T-helper 1 cell treated with Interleukin-12 subunit alpha and Interleukin-12 subunit beta and Interleukin-4 antibody, amounts not matched to agents 30 μg/mL and 1 μg/mL, for 36 hours (primary cell): ENCODE results near the gene CNKSR1.

ENCODE experiments used
- H3K27ac Mint-ChIP-seq: one replicate; pipeline ENCODE4 v1.8.0; 2021; ENCODE audit warnings: mild to moderate bottlenecking, mixed read lengths
- H3K27me3 Mint-ChIP-seq: one replicate; pipeline ENCODE4 v1.8.0; 2021; ENCODE audit warnings: low read depth, mixed read lengths
- H3K36me3 Mint-ChIP-seq: one replicate; pipeline ENCODE4 v1.8.0; 2021; ENCODE audit warnings: low read depth, mixed read lengths
- H3K4me1 Mint-ChIP-seq: one replicate; pipeline ENCODE4 v1.8.0; 2021; ENCODE audit warnings: low read depth, mixed read lengths
- H3K4me3 Mint-ChIP-seq: one replicate; pipeline ENCODE4 v1.8.0; 2021; ENCODE audit warnings: mild to moderate bottlenecking, moderate library complexity, mixed read lengths
- H3K9me3 Mint-ChIP-seq: one replicate; pipeline ENCODE4 v1.8.0; 2021; ENCODE audit warnings: mixed read lengths

Gene CNKSR1

GRCh38 chr1:26166719-26167281 lies 10.5 kb upstream of the CNKSR1 start:
- H3K9me3 Mint-ChIP-seq: no peaks in the 10 kb centered on the region
- H3K4me1 Mint-ChIP-seq: peaks cover 37% of the 10 kb centered on the region
- H3K27ac Mint-ChIP-seq: no peak overlapping the region
- H3K27me3 Mint-ChIP-seq: peaks cover 50% of the 10 kb centered on the region
- H3K4me3 Mint-ChIP-seq: no peak overlapping the region
- H3K36me3 Mint-ChIP-seq: no peaks in the 10 kb centered on the region

GRCh38 chr1:26168410-26169197 lies 8.7 kb upstream of the CNKSR1 start, which contains the start of gene C1orf232:
Gene C1orf232, minus strand, starts transcription at chr1:26168963. Its CDS starts 464 bp downstream, at chr1:26168499.
- Mint-ChIP-seq H3K9me3 (no peaks in the 10 kb centered on the region), H3K4me1 (peaks cover 35% of the 10 kb centered on the region), H3K36me3 (no peaks in the 10 kb centered on the region), H3K4me3 (peak within 1 kb of the TSS; percentile 84), H3K27ac (peak within 1 kb of the TSS; percentile 83), H3K27me3 (peaks cover 33% of the 10 kb centered on the region)

DNA sequence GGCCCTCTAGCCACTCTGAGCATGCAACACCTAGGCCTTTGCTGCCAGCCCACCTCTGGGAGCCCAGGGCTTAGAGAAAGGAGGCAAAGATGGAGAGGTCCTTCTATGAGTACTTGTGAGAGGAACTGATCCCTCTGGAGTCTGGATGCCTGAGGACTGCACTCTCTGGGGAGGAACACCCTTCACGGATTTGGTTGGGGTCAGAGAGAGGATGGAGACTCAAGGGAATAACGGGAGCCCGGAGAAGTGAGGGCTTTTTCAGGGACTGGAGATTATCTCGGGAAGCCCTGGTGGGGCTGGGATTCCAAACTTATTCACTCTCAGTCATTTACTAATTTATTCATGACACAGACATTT lies 8.1 kb upstream of the CNKSR1 start:
- Mint-ChIP-seq H3K36me3 (no peaks in the 10 kb centered on the region), H3K27ac (peak overlapping the region; percentile 45), H3K9me3 (no peaks in the 10 kb centered on the region), H3K4me3 (peak overlapping the region; percentile 84), H3K27me3 (peaks cover 29% of the 10 kb centered on the region), H3K4me1 (peaks cover 31% of the 10 kb centered on the region)

GRCh38 chr1:26169669-26170471 lies 7.4 kb upstream of the CNKSR1 start, which contains the start of gene ZNF593:
Gene ZNF593, plus strand, starts transcription at chr1:26169908. Its CDS starts 76 bp downstream, at chr1:26169984.
- peaks cover 25% of the 10 kb centered on the region for H3K27me3 Mint-ChIP-seq
- H3K9me3 Mint-ChIP-seq: no peaks in the 10 kb centered on the region
- no peaks in the 10 kb centered on the region for H3K36me3 Mint-ChIP-seq
- peak within 1 kb of the TSS; percentile 83 for H3K27ac Mint-ChIP-seq
- peak within 1 kb of the TSS; percentile 84 for H3K4me3 Mint-ChIP-seq
- H3K4me1 Mint-ChIP-seq: peaks cover 29% of the 10 kb centered on the region

- no peaks in the 10 kb centered on the region for H3K36me3 Mint-ChIP-seq
- H3K27me3 Mint-ChIP-seq: peaks cover 19% of the 10 kb centered on the region
- peak overlapping the region; percentile 57 for H3K27ac Mint-ChIP-seq
- no peaks in the 10 kb centered on the region for H3K9me3 Mint-ChIP-seq
- H3K4me3 Mint-ChIP-seq: peak overlapping the region; percentile 84
- peaks cover 24% of the 10 kb centered on the region for H3K4me1 Mint-ChIP-seq
Measured at GRCh38 chr1:26170472-26170821, 6.8 kb upstream of the CNKSR1 start.

- H3K27me3 Mint-ChIP-seq: peaks cover 12% of the 10 kb centered on the region
- H3K4me3 Mint-ChIP-seq: peak within 1 kb of the TSS; percentile 84
- H3K4me1 Mint-ChIP-seq: peaks cover 20% of the 10 kb centered on the region
- H3K36me3 Mint-ChIP-seq: no peaks in the 10 kb centered on the region
- H3K27ac Mint-ChIP-seq: no peak within 1 kb of the TSS
- no peaks in the 10 kb centered on the region for H3K9me3 Mint-ChIP-seq
Measured at GRCh38 chr1:26171084-26172072, 5.9 kb upstream of the CNKSR1 start, which contains the start of gene ZNF593OS. Gene ZNF593OS, minus strand, starts transcription at chr1:26171832. Its CDS starts 171 bp downstream, at chr1:26171661.

DNA sequence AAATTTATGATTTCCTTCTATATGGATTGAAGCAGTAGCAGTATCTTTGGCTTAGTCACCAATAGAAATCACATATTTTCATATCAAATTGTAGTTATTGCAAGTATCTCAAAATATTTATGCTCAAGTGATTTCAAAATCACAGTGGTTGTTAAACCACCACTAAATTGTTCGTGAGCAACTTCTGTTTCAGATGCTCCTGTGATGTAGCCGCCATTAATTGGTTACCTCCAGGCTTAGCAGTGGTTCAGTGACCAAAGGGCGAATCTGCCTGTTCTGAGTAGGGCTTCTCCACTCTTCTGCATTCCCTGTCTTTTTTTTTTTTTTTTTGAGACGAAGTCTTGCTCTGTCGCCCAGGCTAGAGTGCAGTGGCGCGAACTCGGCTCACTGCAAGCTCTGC lies 1.9 kb upstream of the CNKSR1 start:
- Mint-ChIP-seq H3K27ac (no peak overlapping the region), H3K27me3 (no peaks in the 10 kb centered on the region), H3K4me1 (peaks cover 11% of the 10 kb centered on the region), H3K36me3 (no peaks in the 10 kb centered on the region), H3K4me3 (no peak overlapping the region), H3K9me3 (no peaks in the 10 kb centered on the region)

DNA sequence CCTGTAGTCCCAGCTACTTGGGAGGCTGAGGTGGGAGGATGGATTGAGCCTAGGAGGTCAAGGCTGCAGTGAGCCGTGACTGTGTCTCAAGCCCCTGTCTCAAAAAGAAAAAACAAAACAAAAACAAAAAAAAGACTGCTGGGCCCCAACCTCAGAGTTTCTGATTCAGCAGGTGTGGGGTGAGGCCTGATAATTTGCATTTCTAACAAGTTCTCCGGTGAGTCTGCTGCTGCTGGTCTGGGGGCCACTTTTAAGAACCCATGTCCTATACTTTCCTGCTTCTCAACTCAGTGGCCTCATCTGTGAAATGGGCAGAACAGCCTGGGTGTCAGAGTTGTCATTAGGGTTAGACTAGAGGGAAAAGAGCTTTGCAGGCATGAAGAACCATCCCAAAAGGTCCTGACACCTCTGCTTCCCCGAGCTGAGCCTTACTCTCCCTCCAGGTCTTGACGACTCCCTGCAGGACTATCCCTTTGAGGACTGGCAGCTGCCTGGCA lies 2.8 kb downstream of the CNKSR1 start:
- Mint-ChIP-seq H3K4me3 (no peak overlapping the region), H3K4me1 (peaks cover 2% of the 10 kb centered on the region), H3K27me3 (no peaks in the 10 kb centered on the region), H3K9me3 (no peaks in the 10 kb centered on the region), H3K36me3 (no peaks in the 10 kb centered on the region), H3K27ac (no peak overlapping the region)

- Mint-ChIP-seq H3K27ac (no peak overlapping the region), H3K4me1 (peaks cover 2% of the 10 kb centered on the region), H3K27me3 (no peaks in the 10 kb centered on the region), H3K9me3 (no peaks in the 10 kb centered on the region), H3K4me3 (no peak overlapping the region), H3K36me3 (no peaks in the 10 kb centered on the region)
Measured at GRCh38 chr1:26181586-26182382, 4.5 kb downstream of the CNKSR1 start.

- H3K27ac Mint-ChIP-seq: no peak overlapping the region
- H3K4me3 Mint-ChIP-seq: no peak overlapping the region
Measured at GRCh38 chr1:26182383-26182696, 5.0 kb downstream of the CNKSR1 start.

DNA sequence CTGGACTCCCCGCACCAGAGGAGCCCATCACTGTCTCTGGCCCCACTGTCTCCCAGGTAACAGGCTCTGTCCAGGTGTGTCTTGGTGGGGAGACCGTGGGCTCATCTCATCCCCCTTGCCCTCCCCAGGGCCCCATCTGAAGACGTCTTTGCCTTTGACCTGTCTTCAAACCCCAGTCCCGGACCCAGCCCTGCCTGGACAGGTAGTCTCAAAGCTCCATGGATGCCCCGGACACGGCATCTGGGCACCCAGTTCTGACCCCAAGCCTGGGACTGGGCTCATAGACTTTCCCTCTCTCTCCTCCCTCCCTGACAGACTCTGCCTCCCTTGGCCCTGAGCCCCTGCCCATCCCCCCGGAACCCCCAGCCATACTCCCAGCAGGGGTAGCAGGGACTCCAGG lies 6.8 kb downstream of the CNKSR1 start:
- H3K27ac Mint-ChIP-seq: no peak overlapping the region
- no peaks in the 10 kb centered on the region for H3K36me3 Mint-ChIP-seq
- H3K4me1 Mint-ChIP-seq: no peaks in the 10 kb centered on the region
- H3K27me3 Mint-ChIP-seq: no peaks in the 10 kb centered on the region
- H3K4me3 Mint-ChIP-seq: no peak overlapping the region
- H3K9me3 Mint-ChIP-seq: no peaks in the 10 kb centered on the region

More at GRCh38 chr1:26182383-26182696, 5.0 kb downstream of the CNKSR1 start:
- Mint-ChIP-seq H3K9me3 (no peaks in the 10 kb centered on the region), H3K27me3 (no peaks in the 10 kb centered on the region), H3K4me1 (peaks cover 2% of the 10 kb centered on the region), H3K36me3 (no peaks in the 10 kb centered on the region)

DNA sequence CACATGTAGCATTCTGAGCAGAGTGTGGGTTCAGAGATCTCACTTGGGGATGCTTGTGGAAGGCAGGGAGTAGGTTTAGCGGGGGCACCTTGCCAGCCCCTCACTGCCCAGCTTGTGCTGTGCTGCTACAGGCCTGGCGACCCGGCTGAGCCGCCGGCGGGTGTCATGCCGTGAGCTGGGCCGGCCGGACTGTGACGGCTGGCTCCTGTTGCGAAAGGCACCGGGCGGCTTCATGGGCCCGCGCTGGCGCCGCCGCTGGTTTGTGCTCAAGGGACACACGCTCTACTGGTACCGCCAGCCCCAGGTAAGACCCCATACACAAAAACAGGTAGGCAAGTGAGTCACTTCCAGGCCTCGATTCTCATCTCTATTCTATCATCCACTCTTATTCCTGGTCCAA lies 7.6 kb downstream of the CNKSR1 start:
- H3K27me3 Mint-ChIP-seq: no peaks in the 10 kb centered on the region
- H3K4me3 Mint-ChIP-seq: no peak overlapping the region
- no peak overlapping the region for H3K27ac Mint-ChIP-seq
- H3K4me1 Mint-ChIP-seq: no peaks in the 10 kb centered on the region
- H3K9me3 Mint-ChIP-seq: no peaks in the 10 kb centered on the region
- no peaks in the 10 kb centered on the region for H3K36me3 Mint-ChIP-seq

- peaks cover 3% of the 10 kb centered on the region for H3K27me3 Mint-ChIP-seq
- peaks cover 10% of the 10 kb centered on the region for H3K4me1 Mint-ChIP-seq
- no peak overlapping the region for H3K4me3 Mint-ChIP-seq
- H3K9me3 Mint-ChIP-seq: no peaks in the 10 kb centered on the region
- no peak overlapping the region for H3K27ac Mint-ChIP-seq
- peaks cover 2% of the 10 kb centered on the region for H3K36me3 Mint-ChIP-seq
Measured at GRCh38 chr1:26187882-26188281, 10.6 kb downstream of the CNKSR1 start.
